ENCODE results near the gene SLC10A3. TPM values are rescaled to one million over a fixed set of nuclear protein-coding genes. Genes with fewer than 3 reads are reported as not detected.

The SLC10A3 gene
- total and polyA plus RNA-seq, 2 donors from 2014 or later: 19.0 to 27.3 TPM

- Histone ChIP-seq H3K36me3 (ENCODE audit: control insufficient read depth in 2 of 3, insufficient read depth in 3 of 3, low read length in 3 of 3) (no peaks in the 10 kb centered on the region), H3K9me3 (ENCODE audit: control insufficient read depth in 2 of 3, insufficient read depth in 1 of 3, low read length in 3 of 3) (no peaks in the 10 kb centered on the region), H3K4me3 (ENCODE audit: low read length in 3 of 3) (no peak overlapping the region), H3K27me3 (ENCODE audit: control insufficient read depth, insufficient read depth, low read length) (no peaks in the 10 kb centered on the region), H3K27ac (ENCODE audit: low read depth in 2 of 2, low read length in 2 of 2) (no peak overlapping the region), H3K4me1 (ENCODE audit: control insufficient read depth in 2 of 3, insufficient read depth in 2 of 3, low read depth in 1 of 3, low read length in 3 of 3) (peaks cover 0 to 9% (median 2%) of the 10 kb centered on the region in 3 donors), H3K9ac (ENCODE audit: low read length in 3 of 3) (no peak overlapping the region)
- no peak for DNase-seq
- no peak for FAIRE-seq
- intact Hi-C loops (cut with DNase I): no loop called here
- TF ChIP-seq, protein P1, sequence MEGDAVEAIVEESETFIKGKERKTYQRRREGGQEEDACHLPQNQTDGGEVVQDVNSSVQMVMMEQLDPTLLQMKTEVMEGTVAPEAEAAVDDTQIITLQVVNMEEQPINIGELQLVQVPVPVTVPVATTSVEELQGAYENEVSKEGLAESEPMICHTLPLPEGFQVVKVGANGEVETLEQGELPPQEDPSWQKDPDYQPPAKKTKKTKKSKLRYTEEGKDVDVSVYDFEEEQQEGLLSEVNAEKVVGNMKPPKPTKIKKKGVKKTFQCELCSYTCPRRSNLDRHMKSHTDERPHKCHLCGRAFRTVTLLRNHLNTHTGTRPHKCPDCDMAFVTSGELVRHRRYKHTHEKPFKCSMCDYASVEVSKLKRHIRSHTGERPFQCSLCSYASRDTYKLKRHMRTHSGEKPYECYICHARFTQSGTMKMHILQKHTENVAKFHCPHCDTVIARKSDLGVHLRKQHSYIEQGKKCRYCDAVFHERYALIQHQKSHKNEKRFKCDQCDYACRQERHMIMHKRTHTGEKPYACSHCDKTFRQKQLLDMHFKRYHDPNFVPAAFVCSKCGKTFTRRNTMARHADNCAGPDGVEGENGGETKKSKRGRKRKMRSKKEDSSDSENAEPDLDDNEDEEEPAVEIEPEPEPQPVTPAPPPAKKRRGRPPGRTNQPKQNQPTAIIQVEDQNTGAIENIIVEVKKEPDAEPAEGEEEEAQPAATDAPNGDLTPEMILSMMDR (IDR thresholded peaks at IDR 0.05; ENCODE audit: borderline replicate concordance, extremely low read depth, insufficient read depth): no peak
These were observed 39.9 kb upstream of the SLC10A3 start for GRCh38 chrX:154530286-154530685.

DNA sequence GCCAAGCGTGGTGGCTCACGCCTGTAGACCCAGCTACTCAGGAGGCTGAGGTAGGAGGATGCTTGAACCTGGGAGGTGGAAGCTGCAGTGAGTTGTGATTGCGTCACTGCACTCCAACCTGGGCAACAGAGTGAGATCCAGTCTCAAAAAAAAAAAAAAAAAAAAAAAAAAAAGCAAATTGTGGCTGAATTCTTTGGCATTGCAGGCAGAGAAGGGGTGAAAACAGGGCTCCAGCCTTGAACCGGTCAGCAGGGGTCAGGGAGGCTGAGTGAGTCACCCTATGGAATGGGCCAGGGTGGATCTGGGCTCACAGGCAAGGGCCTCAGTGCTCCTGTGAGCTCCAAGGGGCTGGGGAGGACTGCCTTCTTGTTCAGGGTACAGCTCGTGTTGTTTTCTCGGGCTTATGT, 38.8 kb upstream of the SLC10A3 start:
- FAIRE-seq: no peak
- H3K9ac ChIP-seq (ENCODE audit: low read length in 3 of 3): no peak overlapping the region
- no peak for DNase-seq
- H3K4me1 ChIP-seq (ENCODE audit: control insufficient read depth in 2 of 3, insufficient read depth in 2 of 3, low read depth in 1 of 3, low read length in 3 of 3): peaks cover 0 to 7% (median 2%) of the 10 kb centered on the region in 3 donors
- TF ChIP-seq, protein P1 (IDR thresholded peaks at IDR 0.05; ENCODE audit: borderline replicate concordance, extremely low read depth, insufficient read depth): no peak
- no peaks in the 10 kb centered on the region for H3K27me3 ChIP-seq (ENCODE audit: control insufficient read depth, insufficient read depth, low read length)
- no peaks in the 10 kb centered on the region for H3K9me3 ChIP-seq (ENCODE audit: control insufficient read depth in 2 of 3, insufficient read depth in 1 of 3, low read length in 3 of 3)
- H3K27ac ChIP-seq (ENCODE audit: low read depth in 2 of 2, low read length in 2 of 2): no peak overlapping the region
- no peak overlapping the region for H3K4me3 ChIP-seq (ENCODE audit: low read length in 3 of 3)
- no peaks in the 10 kb centered on the region for H3K36me3 ChIP-seq (ENCODE audit: control insufficient read depth in 2 of 3, insufficient read depth in 3 of 3, low read length in 3 of 3)
- intact Hi-C loops (cut with DNase I): no loop called here

DNA sequence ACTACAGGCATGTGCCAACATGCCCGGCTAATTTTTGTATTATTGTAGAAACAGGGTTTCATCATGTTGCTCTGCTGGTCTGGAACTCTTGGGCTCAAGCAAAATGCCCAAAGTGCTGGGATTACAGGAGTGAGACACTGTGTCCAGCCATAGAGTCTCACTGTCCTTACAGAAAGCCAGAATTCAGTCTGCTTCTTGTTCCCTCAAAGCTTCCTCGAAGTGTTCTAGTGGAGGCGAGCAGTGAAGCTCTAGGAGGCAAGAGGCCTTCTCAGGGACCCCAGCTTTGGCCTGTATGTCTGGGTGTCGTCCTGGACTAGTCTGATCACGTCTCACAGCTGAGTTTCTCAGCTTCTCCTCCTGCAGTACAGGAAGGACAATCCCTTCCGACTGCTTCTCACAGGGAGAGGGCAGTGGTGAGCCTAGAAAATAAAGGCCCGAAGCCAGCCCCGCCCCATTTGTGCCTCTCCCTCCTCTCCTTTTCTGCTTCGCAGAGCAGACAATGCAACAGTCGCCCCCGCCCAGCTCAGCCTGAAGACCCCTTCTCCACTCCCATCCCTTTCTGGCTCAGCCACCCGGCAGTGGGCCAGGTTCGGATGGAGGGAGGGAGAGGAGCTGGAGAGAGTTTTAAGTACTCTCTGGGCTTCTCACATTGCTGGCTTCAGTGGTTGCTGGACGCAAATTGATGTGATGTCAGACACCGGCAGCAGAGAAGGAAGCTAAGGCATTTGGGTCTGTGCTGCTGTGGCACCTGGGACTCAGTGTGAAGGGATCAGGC, 36.7 kb upstream of the SLC10A3 start:
- H3K36me3 ChIP-seq (ENCODE audit: control insufficient read depth in 2 of 3, insufficient read depth in 3 of 3, low read length in 3 of 3): no peaks in the 10 kb centered on the region
- FAIRE-seq (no peak), DNase-seq (peak; percentile 83 to 92 (median 88))
- H3K9ac ChIP-seq (ENCODE audit: low read length in 3 of 3): peak overlapping the region in 2 of 3 donors; percentile 41 to 75
- intact Hi-C loops (cut with DNase I): no loop called here
- peak overlapping the region; percentile 22 to 59 for H3K27ac ChIP-seq (ENCODE audit: low read depth in 2 of 2, low read length in 2 of 2)
- H3K4me1 ChIP-seq (ENCODE audit: control insufficient read depth in 2 of 3, insufficient read depth in 2 of 3, low read depth in 1 of 3, low read length in 3 of 3): peaks cover 0 to 7% (median 2%) of the 10 kb centered on the region in 3 donors
- no peaks in the 10 kb centered on the region for H3K27me3 ChIP-seq (ENCODE audit: control insufficient read depth, insufficient read depth, low read length)
- H3K9me3 ChIP-seq (ENCODE audit: control insufficient read depth in 2 of 3, insufficient read depth in 1 of 3, low read length in 3 of 3): no peaks in the 10 kb centered on the region
- TF ChIP-seq, protein P1 (IDR thresholded peaks at IDR 0.05; ENCODE audit: borderline replicate concordance, extremely low read depth, insufficient read depth): peak; percentile 39
- peak overlapping the region; percentile 3 to 48 (median 18) for H3K4me3 ChIP-seq (ENCODE audit: low read length in 3 of 3)
